Measurements from ENCODE around the gene HSPA1A. TPM values are rescaled to one million over a fixed set of nuclear protein-coding genes. Genes with fewer than 3 reads are reported as not detected.

HSPA1A gene
- total RNA-seq, 2 donors from 2014 or later: 16.5 to 37.6 TPM

- ATAC-seq (replicated peaks in 1 of 2) (peak; percentile 95), DNase-seq (peak; percentile 85 to 87)
- Mint-ChIP-seq H3K27me3 (ENCODE audit: low read depth) (no peaks in the 10 kb centered on the region), H3K4me3 (peak within 1 kb of the TSS; percentile 64), H3K9me3 (no peaks in the 10 kb centered on the region), H3K4me1 (ENCODE audit: low read depth) (peaks cover 43% of the 10 kb centered on the region), H3K36me3 (ENCODE audit: insufficient read depth in 2 of 2) (peaks cover 0 to 3% of the 10 kb centered on the region in 2 donors), H3K27ac (peak within 1 kb of the TSS; percentile 85)
Measured at GRCh38 chr6:31776989-31777666, 38.2 kb upstream of the HSPA1A start, which contains the start of gene VWA7. Gene VWA7 (minus strand): TSS chr6:31777328. CDS start chr6:31776779, 549 bp downstream.

GRCh38 chr6:31777667-31778050, 37.7 kb upstream of the HSPA1A start:
- DNase-seq (no peak), ATAC-seq (replicated peaks in 1 of 2) (no peak)
- Mint-ChIP-seq H3K27me3 (ENCODE audit: low read depth) (no peaks in the 10 kb centered on the region), H3K4me1 (ENCODE audit: low read depth) (peaks cover 38% of the 10 kb centered on the region), H3K4me3 (no peak overlapping the region), H3K27ac (no peak overlapping the region), H3K36me3 (ENCODE audit: insufficient read depth in 2 of 2) (peaks cover 0 to 3% of the 10 kb centered on the region in 2 donors), H3K9me3 (no peaks in the 10 kb centered on the region)

DNA sequence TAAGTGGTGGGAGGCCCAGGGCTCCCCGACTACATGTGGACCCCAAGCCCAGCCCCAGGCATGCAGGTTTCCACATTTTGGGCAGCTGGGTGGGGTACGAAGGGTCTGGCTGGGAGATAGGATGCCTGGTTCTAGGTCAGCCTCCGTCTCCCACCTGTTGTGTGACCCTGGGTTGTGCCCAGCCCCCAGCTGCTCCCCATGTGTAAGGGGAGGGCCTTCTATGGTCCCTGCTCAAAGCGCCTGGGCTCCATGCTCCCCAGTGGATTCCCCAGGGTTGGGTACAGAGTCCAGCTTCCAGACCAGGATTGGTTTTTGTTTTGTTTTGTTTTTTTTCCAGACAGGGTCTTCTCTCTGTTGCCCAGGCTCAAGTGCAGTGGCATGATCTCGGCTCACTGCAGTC, 37.1 kb upstream of the HSPA1A start:
- H3K4me1 Mint-ChIP-seq (ENCODE audit: low read depth): peaks cover 33% of the 10 kb centered on the region
- no peaks in the 10 kb centered on the region for H3K27me3 Mint-ChIP-seq (ENCODE audit: low read depth)
- no peak overlapping the region for H3K27ac Mint-ChIP-seq
- H3K36me3 Mint-ChIP-seq (ENCODE audit: insufficient read depth in 2 of 2): peaks cover 0 to 7% of the 10 kb centered on the region in 2 donors
- DNase-seq (no peak), ATAC-seq (replicated peaks in 1 of 2) (no peak)
- H3K4me3 Mint-ChIP-seq: no peak overlapping the region
- H3K9me3 Mint-ChIP-seq: no peaks in the 10 kb centered on the region

- peaks cover 25% of the 10 kb centered on the region for H3K4me1 Mint-ChIP-seq (ENCODE audit: low read depth)
- no peak overlapping the region for H3K27ac Mint-ChIP-seq
Measured at GRCh38 chr6:31778999-31779885, 36.1 kb upstream of the HSPA1A start.

DNA sequence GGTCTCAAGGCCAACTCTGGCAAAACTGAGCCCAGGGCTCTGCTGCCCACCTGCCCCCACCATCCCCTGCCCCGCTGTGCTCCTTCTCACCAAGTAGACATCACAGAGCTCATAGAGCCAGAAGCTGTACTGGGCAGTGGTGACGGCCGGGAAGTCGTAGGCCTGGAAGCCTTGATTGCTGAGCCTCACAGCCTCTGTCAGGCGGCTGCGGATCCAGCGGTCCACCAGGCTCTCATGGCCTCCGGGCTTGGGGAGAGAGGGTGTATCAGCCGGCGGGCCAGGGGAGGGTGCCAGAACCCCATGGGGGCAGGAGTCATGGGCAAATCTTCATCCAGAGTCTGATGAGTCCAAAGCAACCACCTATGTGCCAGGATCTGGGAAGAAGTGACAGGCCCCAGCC, 35.4 kb upstream of the HSPA1A start:
- peaks cover 24% of the 10 kb centered on the region for H3K4me1 Mint-ChIP-seq (ENCODE audit: low read depth)
- H3K27ac Mint-ChIP-seq: no peak overlapping the region
- no peaks in the 10 kb centered on the region for H3K9me3 Mint-ChIP-seq
- no peak for ATAC-seq (replicated peaks in 1 of 2)
- H3K36me3 Mint-ChIP-seq (ENCODE audit: insufficient read depth in 2 of 2): peaks cover 2 to 11% of the 10 kb centered on the region in 2 donors
- no peaks in the 10 kb centered on the region for H3K27me3 Mint-ChIP-seq (ENCODE audit: low read depth)
- H3K4me3 Mint-ChIP-seq: no peak overlapping the region
- DNase-seq: no peak

More at GRCh38 chr6:31778999-31779885, 36.1 kb upstream of the HSPA1A start:
- Mint-ChIP-seq H3K4me3 (no peak overlapping the region), H3K36me3 (ENCODE audit: insufficient read depth in 2 of 2) (peaks cover 0 to 11% of the 10 kb centered on the region in 2 donors), H3K27me3 (ENCODE audit: low read depth) (no peaks in the 10 kb centered on the region), H3K9me3 (no peaks in the 10 kb centered on the region)
- DNase-seq (no peak), ATAC-seq (replicated peaks in 1 of 2) (no peak)

DNA sequence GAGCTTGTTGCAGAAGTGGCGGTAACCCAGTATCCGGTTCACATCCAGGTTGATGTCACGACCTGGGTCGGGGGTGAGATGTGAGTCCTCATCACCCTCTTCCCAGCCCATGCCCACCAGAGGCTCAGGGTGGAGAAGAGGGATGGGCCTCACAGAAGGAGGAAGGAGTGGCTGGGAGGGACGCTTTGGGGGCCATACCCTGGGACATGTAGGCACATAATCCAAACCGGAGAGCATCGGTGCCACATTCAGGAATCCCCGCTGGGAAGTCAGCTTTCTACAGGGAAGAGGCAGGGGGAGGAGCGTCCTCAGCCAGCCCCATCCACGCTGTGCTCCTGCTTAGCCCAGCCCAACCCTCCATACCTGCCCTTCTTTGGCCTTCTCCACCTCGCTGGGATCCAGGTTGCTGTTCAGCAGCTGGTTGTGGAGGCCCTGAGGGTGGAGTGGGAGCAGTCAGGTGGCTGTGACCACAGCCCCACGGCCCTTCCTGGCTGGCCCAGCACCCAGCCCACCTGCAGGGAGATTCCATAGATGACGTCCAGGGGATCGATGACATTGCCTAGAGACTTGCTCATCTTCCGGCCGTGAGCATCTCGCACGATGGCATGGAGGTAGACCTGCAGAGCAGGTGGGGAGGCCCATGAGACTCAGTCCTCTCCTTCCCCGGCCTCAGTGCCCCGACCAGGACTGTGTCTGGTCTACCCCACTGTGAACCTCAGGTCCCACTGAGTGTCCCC, 34.7 kb upstream of the HSPA1A start:
- peaks cover 20% of the 10 kb centered on the region for H3K4me1 Mint-ChIP-seq (ENCODE audit: low read depth)
- no peak overlapping the region for H3K27ac Mint-ChIP-seq
- no peaks in the 10 kb centered on the region for H3K9me3 Mint-ChIP-seq
- H3K4me3 Mint-ChIP-seq: no peak overlapping the region
- DNase-seq (no peak), ATAC-seq (replicated peaks in 1 of 2) (no peak)
- no peaks in the 10 kb centered on the region for H3K27me3 Mint-ChIP-seq (ENCODE audit: low read depth)
- H3K36me3 Mint-ChIP-seq (ENCODE audit: insufficient read depth in 2 of 2): peaks cover 2 to 11% of the 10 kb centered on the region in 2 donors

DNA sequence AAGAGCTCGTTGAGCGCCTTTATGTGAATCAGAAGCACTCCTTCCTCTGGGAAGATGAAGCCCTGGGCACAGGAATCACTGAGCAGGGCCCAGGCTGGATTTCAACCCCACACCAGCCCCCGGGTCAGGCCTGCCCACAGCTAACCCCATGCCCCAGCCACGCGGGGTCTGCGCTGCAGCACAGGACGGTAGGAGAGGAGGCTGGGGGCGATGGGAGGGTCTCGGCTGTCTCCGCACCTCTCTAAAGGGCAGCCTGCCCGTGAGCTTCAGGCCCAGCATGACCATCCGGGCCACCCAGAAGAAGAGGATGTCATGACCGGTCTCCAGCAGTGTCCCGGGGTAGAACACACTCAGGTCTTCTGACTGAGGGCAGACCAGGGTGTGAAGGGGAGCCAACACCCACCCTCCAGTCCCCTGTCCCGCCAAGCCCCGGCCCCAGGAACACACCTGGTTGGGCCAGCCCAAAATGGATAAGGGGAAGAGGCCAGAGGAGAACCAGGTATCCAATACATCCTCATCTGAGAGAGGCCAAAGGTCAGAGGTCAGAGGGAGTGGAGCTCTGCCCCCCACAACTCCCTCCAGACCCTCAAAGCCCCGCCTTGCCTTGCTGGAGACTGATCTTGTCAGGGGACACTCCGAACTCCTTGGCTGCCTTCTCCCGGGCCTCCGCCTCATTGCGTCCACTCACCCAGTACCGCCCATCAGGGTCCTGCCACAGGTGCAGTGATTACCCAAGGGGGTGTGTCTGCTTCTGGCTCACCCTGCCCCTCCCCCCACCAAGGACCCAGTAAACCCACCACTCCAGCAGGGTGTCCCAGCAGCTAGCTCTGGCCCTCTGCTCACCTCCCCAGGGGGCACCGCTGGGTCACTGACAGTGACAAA, 33.9 kb upstream of the HSPA1A start:
- Mint-ChIP-seq H3K4me3 (no peak overlapping the region), H3K4me1 (ENCODE audit: low read depth) (peaks cover 16% of the 10 kb centered on the region), H3K27me3 (ENCODE audit: low read depth) (no peaks in the 10 kb centered on the region), H3K36me3 (ENCODE audit: insufficient read depth in 2 of 2) (peaks cover 2 to 12% of the 10 kb centered on the region in 2 donors), H3K27ac (no peak overlapping the region), H3K9me3 (no peaks in the 10 kb centered on the region)
- DNase-seq (no peak), ATAC-seq (replicated peaks in 1 of 2) (no peak)

- H3K27ac Mint-ChIP-seq: no peak overlapping the region
- H3K4me1 Mint-ChIP-seq (ENCODE audit: low read depth): peaks cover 7% of the 10 kb centered on the region
- DNase-seq (no peak), ATAC-seq (replicated peaks in 1 of 2) (no peak)
- H3K36me3 Mint-ChIP-seq (ENCODE audit: insufficient read depth in 2 of 2): peaks cover 2 to 12% of the 10 kb centered on the region in 2 donors
- no peaks in the 10 kb centered on the region for H3K27me3 Mint-ChIP-seq (ENCODE audit: low read depth)
- H3K4me3 Mint-ChIP-seq: no peak overlapping the region
- no peaks in the 10 kb centered on the region for H3K9me3 Mint-ChIP-seq
Measured at GRCh38 chr6:31782126-31782855, 33.1 kb upstream of the HSPA1A start.

DNA sequence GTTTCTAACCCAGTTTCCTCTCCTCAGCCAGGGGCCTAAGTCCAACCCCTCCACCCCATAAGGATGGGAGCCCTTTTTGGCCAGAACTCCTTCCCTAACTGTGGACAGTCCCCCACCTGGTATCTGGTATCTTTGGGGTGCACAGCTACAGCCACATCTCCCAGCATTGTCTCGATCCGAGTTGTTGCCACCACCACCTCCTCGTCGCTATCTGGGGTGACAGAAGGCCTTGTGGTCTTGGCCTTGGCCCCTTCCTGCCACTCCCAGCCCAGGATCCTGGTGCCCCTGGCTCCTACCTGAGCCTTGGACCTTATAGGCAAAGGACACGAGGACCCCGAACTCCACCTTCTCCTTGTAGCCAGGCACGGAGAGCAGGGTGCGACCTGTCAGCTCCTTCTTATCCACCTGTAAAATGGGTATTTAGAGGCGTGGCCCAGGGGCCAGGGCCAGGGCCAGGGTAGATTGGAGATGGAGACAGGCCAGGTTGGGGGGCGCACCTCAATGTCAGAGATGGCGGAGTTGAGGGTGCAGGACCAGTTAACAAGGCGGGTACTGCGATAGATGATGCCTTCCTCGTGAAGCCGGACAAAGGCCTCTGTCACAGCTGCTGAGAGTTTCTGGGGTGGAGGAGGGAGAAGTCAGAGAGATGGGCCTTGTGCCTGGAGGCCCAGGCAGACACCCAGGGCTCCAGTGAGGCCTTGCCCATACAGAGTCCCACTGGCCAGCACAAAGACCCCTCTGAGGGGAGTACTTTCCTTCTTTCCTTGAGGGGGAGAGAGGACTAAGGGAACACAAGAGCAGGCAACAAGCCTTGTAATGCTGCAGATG, 31.0 kb upstream of the HSPA1A start:
- no peaks in the 10 kb centered on the region for H3K4me1 Mint-ChIP-seq (ENCODE audit: low read depth)
- no peak overlapping the region for H3K4me3 Mint-ChIP-seq
- DNase-seq: no peak
- no peaks in the 10 kb centered on the region for H3K27me3 Mint-ChIP-seq (ENCODE audit: low read depth)
- peaks cover 2 to 15% of the 10 kb centered on the region in 2 donors for H3K36me3 Mint-ChIP-seq (ENCODE audit: insufficient read depth in 2 of 2)
- ATAC-seq (replicated peaks in 1 of 2): no peak
- no peaks in the 10 kb centered on the region for H3K9me3 Mint-ChIP-seq
- H3K27ac Mint-ChIP-seq: no peak overlapping the region

- no peak overlapping the region for H3K4me3 Mint-ChIP-seq
- no peak overlapping the region for H3K27ac Mint-ChIP-seq
- no peaks in the 10 kb centered on the region for H3K9me3 Mint-ChIP-seq
- peaks cover 2 to 21% of the 10 kb centered on the region in 2 donors for H3K36me3 Mint-ChIP-seq (ENCODE audit: insufficient read depth in 2 of 2)
- no peaks in the 10 kb centered on the region for H3K27me3 Mint-ChIP-seq (ENCODE audit: low read depth)
- peaks cover 1% of the 10 kb centered on the region for H3K4me1 Mint-ChIP-seq (ENCODE audit: low read depth)
- DNase-seq (no peak), ATAC-seq (replicated peaks in 1 of 2) (no peak)
Measured at GRCh38 chr6:31785475-31785874, 29.9 kb upstream of the HSPA1A start.

- Mint-ChIP-seq H3K36me3 (ENCODE audit: insufficient read depth in 2 of 2) (peaks cover 9 to 21% of the 10 kb centered on the region in 2 donors), H3K27ac (no peak overlapping the region), H3K27me3 (ENCODE audit: low read depth) (no peaks in the 10 kb centered on the region), H3K4me1 (ENCODE audit: low read depth) (peaks cover 41% of the 10 kb centered on the region), H3K4me3 (no peak overlapping the region), H3K9me3 (no peaks in the 10 kb centered on the region)
- DNase-seq: peak; percentile 40 to 53
- no peak for ATAC-seq (replicated peaks in 1 of 2)
Measured at GRCh38 chr6:31791324-31792089, 23.8 kb upstream of the HSPA1A start.
